HepG2 (cell line): ENCODE results near the gene SAP25. TPM values are rescaled to one million over a fixed set of nuclear protein-coding genes. Genes with fewer than 3 reads are reported as not detected.

ENCODE experiments used
- CERS6 ChIP-seq: sonication (generic); formaldehyde crosslinking; IDR thresholded peaks from 2 replicates; pipeline ENCODE4 v1.5.0; 2020; ENCODE audit warnings: missing genetic modification reagents
- GATA4 ChIP-seq: sonication (generic); IDR thresholded peaks from 2 replicates; pipeline ENCODE4 v1.6.1; 2016; ENCODE audit warnings: antibody characterized with exemption, low read depth, borderline replicate concordance
- GTF2F1 ChIP-seq: fragments of 150-350 bp; IDR thresholded peaks from 2 replicates; pipeline ENCODE4 v1.6.1; 2014; ENCODE audit warnings: low read length
- TBX2 ChIP-seq: sonication (generic); formaldehyde crosslinking; IDR thresholded peaks from 2 replicates; pipeline ENCODE4 v1.5.0; 2020; ENCODE audit warnings: missing genetic modification reagents, mild to moderate bottlenecking, borderline replicate concordance
- TSC22D2 ChIP-seq: sonication (generic); formaldehyde crosslinking; IDR thresholded peaks from 2 replicates; pipeline ENCODE4 v1.5.1; 2020; ENCODE audit warnings: missing genetic modification reagents, mild to moderate bottlenecking, borderline replicate concordance
- ZBTB10 ChIP-seq: sonication (generic); formaldehyde crosslinking; IDR thresholded peaks from 2 replicates; pipeline ENCODE4 v1.4.0; 2020; ENCODE audit warnings: missing genetic modification reagents, borderline replicate concordance
- ZFP36 ChIP-seq: fragments of 150-350 bp; IDR thresholded peaks from 2 replicates; pipeline ENCODE4 v1.6.1; 2018; ENCODE audit warnings: borderline replicate concordance, low read length, low read depth; ENCODE audit not compliant: partially characterized antibody
- ZNF17 ChIP-seq: sonication (generic); formaldehyde crosslinking; IDR thresholded peaks from 2 replicates; pipeline ENCODE4 v1.5.0; 2020; ENCODE audit warnings: mild to moderate bottlenecking, missing genetic modification reagents
- ZNF772 ChIP-seq: sonication (generic); formaldehyde crosslinking; IDR thresholded peaks from 2 replicates; pipeline ENCODE4 v1.5.0; 2020; ENCODE audit warnings: mild to moderate bottlenecking, missing genetic modification reagents
- ZNF883 ChIP-seq: sonication (generic); formaldehyde crosslinking; IDR thresholded peaks from 2 replicates; pipeline ENCODE4 v1.5.1; 2020; ENCODE audit warnings: mild to moderate bottlenecking, missing genetic modification reagents; ENCODE audit errors: not compliant biosample characterization
- ZSCAN5A ChIP-seq: sonication (generic); formaldehyde crosslinking; IDR thresholded peaks from 2 replicates; pipeline ENCODE4 v1.8.0; 2022; ENCODE audit warnings: mild to moderate bottlenecking, missing genetic modification reagents, borderline replicate concordance
- polyA plus RNA-seq, 8 experiments: library from polyadenylated mRNA; depleted of rRNA in 3 of 8; stranded (reverse) in 7 of 8; unstranded in 1 of 8; fragments of >200 nt; fragmentation: Illumina TruSeq in 4 of 8; extraction: Trizol in 4 of 8; gene quantifications; 2 replicates each; pipeline versions ENCODE4 v1.2.1 to v1.2.3, GENCODE V29; 2011 to 2016; ENCODE audit warnings: low read depth in 4 of 8, missing spikeins in 1 of 8, mixed read lengths in 1 of 8; ENCODE audit not compliant: insufficient read depth in 1 of 8
- total RNA-seq, 5 experiments: library from RNA; depleted of rRNA; stranded (reverse); fragments of >200 nt; fragmentation: Illumina TruSeq; extraction: Trizol; gene quantifications; 2 replicates each; pipeline ENCODE4 v1.2.3, GENCODE V29; 2016; ENCODE audit warnings: low read depth in 1 of 5
- TF ChIP-seq, protein P1 (sequence below): sonication (generic); formaldehyde crosslinking; IDR thresholded peaks from 2 replicates; pipeline ENCODE4 v1.4.0; 2020; ENCODE audit warnings: missing genetic modification reagents
- TF ChIP-seq, protein P2 (sequence below): sonication (generic); formaldehyde crosslinking; IDR thresholded peaks from 2 replicates; pipeline ENCODE4 v1.5.1; 2020; ENCODE audit warnings: mild to moderate bottlenecking, missing genetic modification reagents
- TF ChIP-seq, protein P3 (sequence below): sonication (generic); formaldehyde crosslinking; IDR thresholded peaks from 2 replicates; pipeline ENCODE4 v1.4.0; 2020; ENCODE audit warnings: missing genetic modification reagents

The SAP25 gene
- total and polyA plus RNA-seq, 2 of the 13 experiments (the other 11 are each of a cell fraction or from before 2014, with no cell fraction given), result 0.15 to 0.20 TPM

DNA sequence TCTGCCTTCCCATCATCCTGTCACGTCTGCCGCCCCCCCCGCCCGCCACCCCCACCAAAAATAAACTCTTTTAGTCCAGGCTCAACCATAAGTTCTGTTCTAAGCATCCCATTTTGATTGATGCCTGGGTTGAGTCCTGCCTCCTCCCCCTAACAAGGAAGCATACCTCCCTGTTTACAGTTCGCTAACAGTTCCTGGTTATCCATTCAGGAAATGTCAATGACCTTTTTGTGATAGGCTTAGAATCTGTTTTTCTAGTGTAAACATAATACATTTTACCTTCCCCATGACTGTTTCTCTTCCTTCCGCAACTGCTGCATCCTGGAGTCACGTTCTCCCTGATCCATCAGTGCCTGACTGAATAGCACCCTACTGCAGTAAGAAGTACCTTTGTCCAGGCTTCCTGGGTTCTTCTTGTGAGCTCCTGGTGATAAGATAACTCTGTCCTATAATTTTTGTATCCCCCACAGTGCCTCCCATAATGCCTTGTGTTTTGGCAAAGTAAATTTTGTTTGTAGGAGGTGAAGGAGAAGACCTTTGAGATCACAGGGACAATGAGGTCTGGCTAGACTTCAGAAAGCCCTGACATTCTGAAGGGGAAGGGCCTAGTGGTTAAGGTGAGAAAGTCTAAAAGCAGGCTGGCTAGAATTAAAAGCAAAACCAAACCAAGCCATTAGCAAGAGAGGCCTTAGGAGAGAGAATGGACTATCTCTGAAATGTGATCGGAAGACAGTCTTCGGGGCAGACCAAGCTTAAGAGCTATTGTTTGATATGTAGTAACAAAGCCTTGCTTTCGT, 27.4 kb downstream of the SAP25 start (continued):
- TF ChIP-seq, protein P1, sequence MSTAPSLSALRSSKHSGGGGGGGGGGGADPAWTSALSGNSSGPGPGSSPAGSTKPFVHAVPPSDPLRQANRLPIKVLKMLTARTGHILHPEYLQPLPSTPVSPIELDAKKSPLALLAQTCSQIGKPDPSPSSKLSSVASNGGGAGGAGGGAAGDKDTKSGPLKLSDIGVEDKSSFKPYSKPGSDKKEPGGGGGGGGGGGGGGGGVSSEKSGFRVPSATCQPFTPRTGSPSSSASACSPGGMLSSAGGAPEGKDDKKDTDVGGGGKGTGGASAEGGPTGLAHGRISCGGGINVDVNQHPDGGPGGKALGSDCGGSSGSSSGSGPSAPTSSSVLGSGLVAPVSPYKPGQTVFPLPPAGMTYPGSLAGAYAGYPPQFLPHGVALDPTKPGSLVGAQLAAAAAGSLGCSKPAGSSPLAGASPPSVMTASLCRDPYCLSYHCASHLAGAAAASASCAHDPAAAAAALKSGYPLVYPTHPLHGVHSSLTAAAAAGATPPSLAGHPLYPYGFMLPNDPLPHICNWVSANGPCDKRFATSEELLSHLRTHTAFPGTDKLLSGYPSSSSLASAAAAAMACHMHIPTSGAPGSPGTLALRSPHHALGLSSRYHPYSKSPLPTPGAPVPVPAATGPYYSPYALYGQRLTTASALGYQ (CRISPR knock-in tag), result peak; percentile 72; the same call in 1 of the 2 replicates
- 0 out of 2 replicates have a peak, but pooled peaks have one; percentile 55 for TF ChIP-seq TSC22D2
- TF ChIP-seq, protein P2, sequence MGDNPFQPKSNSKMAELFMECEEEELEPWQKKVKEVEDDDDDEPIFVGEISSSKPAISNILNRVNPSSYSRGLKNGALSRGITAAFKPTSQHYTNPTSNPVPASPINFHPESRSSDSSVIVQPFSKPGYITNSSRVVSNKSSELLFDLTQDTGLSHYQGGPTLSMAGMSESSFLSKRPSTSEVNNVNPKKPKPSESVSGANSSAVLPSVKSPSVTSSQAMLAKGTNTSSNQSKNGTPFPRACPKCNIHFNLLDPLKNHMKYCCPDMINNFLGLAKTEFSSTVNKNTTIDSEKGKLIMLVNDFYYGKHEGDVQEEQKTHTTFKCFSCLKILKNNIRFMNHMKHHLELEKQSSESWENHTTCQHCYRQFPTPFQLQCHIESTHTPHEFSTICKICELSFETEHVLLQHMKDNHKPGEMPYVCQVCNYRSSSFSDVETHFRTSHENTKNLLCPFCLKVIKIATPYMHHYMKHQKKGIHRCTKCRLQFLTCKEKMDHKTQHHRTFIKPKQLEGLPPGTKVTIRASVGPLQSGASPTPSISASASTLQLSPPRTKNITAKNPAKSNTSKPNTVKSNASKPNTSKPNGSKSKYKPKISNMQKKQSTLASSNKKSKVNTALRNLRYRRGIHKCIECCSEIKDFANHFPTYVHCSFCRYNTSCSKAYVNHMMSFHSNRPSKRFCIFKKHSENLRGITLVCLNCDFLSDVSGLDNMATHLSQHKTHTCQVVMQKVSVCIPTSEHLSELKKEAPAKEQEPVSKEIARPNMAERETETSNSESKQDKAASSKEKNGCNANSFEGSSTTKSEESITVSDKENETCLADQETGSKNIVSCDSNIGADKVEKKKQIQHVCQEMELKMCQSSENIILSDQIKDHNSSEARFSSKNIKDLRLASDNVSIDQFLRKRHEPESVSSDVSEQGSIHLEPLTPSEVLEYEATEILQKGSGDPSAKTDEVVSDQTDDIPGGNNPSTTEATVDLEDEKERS (CRISPR knock-in tag), result 0 out of 2 replicates have a peak, but pooled peaks have one; percentile 61
- no peak for TF ChIP-seq CERS6 (CRISPR knock-in tag)
- 0 out of 2 replicates have a peak, but pooled peaks have one; percentile 8 for TF ChIP-seq ZNF772 (CRISPR knock-in tag)
- TF ChIP-seq ZNF883 (CRISPR knock-in tag), result no peak
- TF ChIP-seq ZBTB10 (CRISPR knock-in tag), result no peak; the same call in 1 of the 2 replicates
- TF ChIP-seq TBX2 (CRISPR knock-in tag), result peak; percentile 62; the same call in 1 of the 2 replicates
- no peak for TF ChIP-seq ZNF17 (CRISPR knock-in tag)
- no peak for TF ChIP-seq GTF2F1
- TF ChIP-seq GATA4, result peak; percentile 77; the same call in 1 of the 2 replicates
- no peak for TF ChIP-seq ZFP36
- TF ChIP-seq, protein P3, sequence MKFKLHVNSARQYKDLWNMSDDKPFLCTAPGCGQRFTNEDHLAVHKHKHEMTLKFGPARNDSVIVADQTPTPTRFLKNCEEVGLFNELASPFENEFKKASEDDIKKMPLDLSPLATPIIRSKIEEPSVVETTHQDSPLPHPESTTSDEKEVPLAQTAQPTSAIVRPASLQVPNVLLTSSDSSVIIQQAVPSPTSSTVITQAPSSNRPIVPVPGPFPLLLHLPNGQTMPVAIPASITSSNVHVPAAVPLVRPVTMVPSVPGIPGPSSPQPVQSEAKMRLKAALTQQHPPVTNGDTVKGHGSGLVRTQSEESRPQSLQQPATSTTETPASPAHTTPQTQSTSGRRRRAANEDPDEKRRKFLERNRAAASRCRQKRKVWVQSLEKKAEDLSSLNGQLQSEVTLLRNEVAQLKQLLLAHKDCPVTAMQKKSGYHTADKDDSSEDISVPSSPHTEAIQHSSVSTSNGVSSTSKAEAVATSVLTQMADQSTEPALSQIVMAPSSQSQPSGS (CRISPR knock-in tag), result peak; percentile 37; the same call in 1 of the 2 replicates
- no peak for TF ChIP-seq ZSCAN5A (CRISPR knock-in tag)
